Measurements from ENCODE around the gene FSD1. TPM values are rescaled to one million over a fixed set of nuclear protein-coding genes. Genes with fewer than 3 reads are reported as not detected.

FSD1 gene
- polyA plus RNA-seq, 10 donors = 1.1 to 4.5 (median 2.0) TPM

Other genes starting within 250 kb of the FSD1 start
- gene ZBTB7A, start 237.7 kb upstream of the FSD1 start, polyA plus RNA-seq (ENCODE audit: insufficient read length in 10 of 10) = 1 to 10 TPM; 5.4 to 9.0 (median 8.0) TPM
- 100 to 1,000 TPM in 8 of 10 donors, 10 to 100 TPM in 2; 84.4 to 117 (median 107) TPM for gene MAP2K2, start 180.5 kb upstream of the FSD1 start, polyA plus RNA-seq (ENCODE audit: insufficient read length in 10 of 10)
- gene CREB3L3, start 151.0 kb upstream of the FSD1 start, polyA plus RNA-seq (ENCODE audit: insufficient read length in 10 of 10) = under 1 TPM in 1 of 10 donors, not detected in 9; 0.07 TPM
- 10 to 100 TPM in 7 of 10 donors, 1 to 10 TPM in 3; 7.6 to 16.1 (median 11.0) TPM for gene SIRT6, start 122.0 kb upstream of the FSD1 start, polyA plus RNA-seq (ENCODE audit: insufficient read length in 10 of 10)
- 1 to 10 TPM in 5 of 10 donors, under 1 TPM in 5; 0.41 to 1.9 (median 1.1) TPM for gene ANKRD24, start 121.9 kb upstream of the FSD1 start, polyA plus RNA-seq (ENCODE audit: insufficient read length in 10 of 10)
- gene EBI3, start 75.1 kb upstream of the FSD1 start, polyA plus RNA-seq (ENCODE audit: insufficient read length in 10 of 10) = under 1 TPM; 0.40 to 0.98 (median 0.70) TPM
- 10 to 100 TPM; 10.7 to 15.5 (median 12.0) TPM for gene YJU2, start 57.5 kb upstream of the FSD1 start, polyA plus RNA-seq (ENCODE audit: insufficient read length in 10 of 10)
- 100 to 1,000 TPM in 1 of 10 donors, 10 to 100 TPM in 9; 54.4 to 115 (median 82.2) TPM for gene SHD, start 25.3 kb upstream of the FSD1 start, polyA plus RNA-seq (ENCODE audit: insufficient read length in 10 of 10)
- gene TMIGD2, start 2.2 kb upstream of the FSD1 start, polyA plus RNA-seq (ENCODE audit: insufficient read length in 10 of 10) = 1 to 10 TPM in 2 of 10 donors, under 1 TPM in 8; 0.28 to 1.3 (median 0.44) TPM
- gene STAP2, start 34.2 kb downstream of the FSD1 start, polyA plus RNA-seq (ENCODE audit: insufficient read length in 10 of 10) = 10 to 100 TPM in 1 of 10 donors, 1 to 10 TPM in 9; 4.4 to 13.8 (median 4.8) TPM
- 10 to 100 TPM; 10.9 to 15.9 (median 14.6) TPM for gene MPND, start 39.0 kb downstream of the FSD1 start, polyA plus RNA-seq (ENCODE audit: insufficient read length in 10 of 10)
- gene SH3GL1, start 95.9 kb downstream of the FSD1 start, polyA plus RNA-seq (ENCODE audit: insufficient read length in 10 of 10) = 10 to 100 TPM; 45.0 to 80.2 (median 56.5) TPM
- 10 to 100 TPM in 8 of 10 donors, 1 to 10 TPM in 2; 8.2 to 17.3 (median 12.3) TPM for gene CHAF1A, start 98.0 kb downstream of the FSD1 start, polyA plus RNA-seq (ENCODE audit: insufficient read length in 10 of 10)
- gene UBXN6, start 153.2 kb downstream of the FSD1 start, polyA plus RNA-seq (ENCODE audit: insufficient read length in 10 of 10) = 100 to 1,000 TPM in 1 of 10 donors, 10 to 100 TPM in 9; 65.4 to 103 (median 90.2) TPM
- 10 to 100 TPM; 47.3 to 91.9 (median 57.4) TPM for gene HDGFL2, start 167.7 kb downstream of the FSD1 start, polyA plus RNA-seq (ENCODE audit: insufficient read length in 10 of 10)
- 1 to 10 TPM in 9 of 10 donors, under 1 TPM in 1; 0.68 to 9.4 (median 4.6) TPM for gene PLIN4, start 213.9 kb downstream of the FSD1 start, polyA plus RNA-seq (ENCODE audit: insufficient read length in 10 of 10)
- 1 to 10 TPM in 9 of 10 donors, under 1 TPM in 1; 0.87 to 5.2 (median 1.5) TPM for gene PLIN5, start 230.6 kb downstream of the FSD1 start, polyA plus RNA-seq (ENCODE audit: insufficient read length in 10 of 10)
- gene LRG1, start 235.4 kb downstream of the FSD1 start, polyA plus RNA-seq (ENCODE audit: insufficient read length in 10 of 10) = under 1 TPM; 0.35 to 0.98 (median 0.61) TPM